ENCODE measurements around the gene COPS2.
"Not testable (repeated sequence)": the region's sequence is repeated elsewhere in the genome, so short reads cannot be mapped to it uniquely, and the experiment has no call there.

The COPS2 gene

GRCh38 chr15:49155110-49155833, at the start of gene COPS2:
TSS of gene COPS2 (minus strand) at chr15:49155599. CDS start at chr15:49155578, 21 bp downstream.
- Mint-ChIP-seq H3K9me3 (no peaks in the 10 kb centered on the region), H3K4me3 (peak within 1 kb of the TSS; percentile 92), H3K4me1 (peaks cover 21% of the 10 kb centered on the region), H3K36me3 (no peaks in the 10 kb centered on the region), H3K27ac (peak within 1 kb of the TSS; percentile 89), H3K27me3 (no peaks in the 10 kb centered on the region)
- peak; percentile 99 for ATAC-seq

GRCh38 chr15:49200347-49200746, 44.9 kb upstream of the COPS2 start:
- Mint-ChIP-seq H3K9me3 (peaks cover 8% of the 10 kb centered on the region), H3K27ac (no peak overlapping the region), H3K27me3 (no peaks in the 10 kb centered on the region), H3K4me1 (peaks cover 24% of the 10 kb centered on the region), H3K36me3 (peaks cover 54% of the 10 kb centered on the region), H3K4me3 (no peak overlapping the region)
- ATAC-seq = no peak

- no peak overlapping the region for H3K4me3 Mint-ChIP-seq
Observed at GRCh38 chr15:49199666-49200065, 44.3 kb upstream of the COPS2 start.

DNA sequence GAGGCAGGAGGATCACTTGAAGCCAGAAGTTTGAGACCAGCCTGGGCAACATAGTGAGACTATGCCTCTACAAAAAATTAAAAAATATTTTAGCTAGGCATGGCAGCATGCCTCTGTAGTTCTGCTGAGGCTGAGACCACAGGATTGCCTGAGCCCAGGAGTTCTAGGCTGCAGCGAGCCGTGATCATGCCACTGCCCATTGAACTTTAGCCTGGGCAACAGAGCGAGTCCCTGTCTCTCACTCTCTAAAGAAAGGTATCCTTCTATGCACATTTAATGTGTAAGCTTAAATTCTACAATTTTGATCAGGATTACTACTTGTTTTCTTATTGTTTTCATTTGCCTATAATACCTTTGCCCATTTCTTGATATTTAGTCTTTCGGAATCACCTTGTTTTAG, 41.5 kb upstream of the COPS2 start:
- Mint-ChIP-seq H3K4me1 (peaks cover 25% of the 10 kb centered on the region), H3K27me3 (no peaks in the 10 kb centered on the region), H3K4me3 (no peak overlapping the region), H3K36me3 (peaks cover 20% of the 10 kb centered on the region), H3K9me3 (no peaks in the 10 kb centered on the region), H3K27ac (no peak overlapping the region)
- no peak for ATAC-seq

More at GRCh38 chr15:49199666-49200065, 44.3 kb upstream of the COPS2 start:
- peaks cover 47% of the 10 kb centered on the region for H3K36me3 Mint-ChIP-seq
- no peaks in the 10 kb centered on the region for H3K27me3 Mint-ChIP-seq
- peaks cover under 1% of the 10 kb centered on the region for H3K9me3 Mint-ChIP-seq
- peaks cover 25% of the 10 kb centered on the region for H3K4me1 Mint-ChIP-seq
- ATAC-seq = no peak
- H3K27ac Mint-ChIP-seq = no peak overlapping the region

GRCh38 chr15:49191892-49192291, 36.5 kb upstream of the COPS2 start:
- no peak for ATAC-seq
- H3K27me3 Mint-ChIP-seq = no peaks in the 10 kb centered on the region
- peaks cover 2% of the 10 kb centered on the region for H3K36me3 Mint-ChIP-seq
- no peaks in the 10 kb centered on the region for H3K9me3 Mint-ChIP-seq
- H3K4me3 Mint-ChIP-seq = no peak overlapping the region
- H3K27ac Mint-ChIP-seq = no peak overlapping the region
- peaks cover 30% of the 10 kb centered on the region for H3K4me1 Mint-ChIP-seq

DNA sequence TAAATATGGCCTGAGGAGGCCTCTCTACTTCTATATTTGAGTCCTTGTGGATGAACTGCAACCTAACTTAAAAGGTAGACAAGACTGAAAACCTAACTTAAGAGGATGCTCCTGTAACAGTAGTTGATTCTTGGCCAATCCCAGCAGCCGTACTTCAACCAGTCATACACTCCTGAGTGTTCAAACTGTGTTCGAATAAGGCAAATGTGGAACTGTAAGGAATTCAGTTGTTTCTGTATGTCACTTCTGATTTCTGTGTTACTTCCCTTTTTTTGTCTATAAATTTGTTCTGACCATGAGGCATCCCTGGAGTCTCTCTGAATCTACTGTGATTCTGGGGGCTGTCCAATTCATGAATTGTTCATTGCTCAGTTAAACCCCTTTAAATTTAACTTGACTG, 35.2 kb upstream of the COPS2 start:
- no peaks in the 10 kb centered on the region for H3K9me3 Mint-ChIP-seq
- H3K4me3 Mint-ChIP-seq = no peak overlapping the region
- H3K27me3 Mint-ChIP-seq = no peaks in the 10 kb centered on the region
- no peak overlapping the region for H3K27ac Mint-ChIP-seq
- no peak for ATAC-seq
- peaks cover 29% of the 10 kb centered on the region for H3K4me1 Mint-ChIP-seq
- H3K36me3 Mint-ChIP-seq = peaks cover 13% of the 10 kb centered on the region

- H3K4me1 Mint-ChIP-seq = peaks cover 31% of the 10 kb centered on the region
- H3K36me3 Mint-ChIP-seq = peaks cover 23% of the 10 kb centered on the region
- no peaks in the 10 kb centered on the region for H3K27me3 Mint-ChIP-seq
- H3K4me3 Mint-ChIP-seq = no peak overlapping the region
- peaks cover 3% of the 10 kb centered on the region for H3K9me3 Mint-ChIP-seq
- ATAC-seq = no peak
- H3K27ac Mint-ChIP-seq = no peak overlapping the region
Observed at GRCh38 chr15:49189631-49190030, 34.2 kb upstream of the COPS2 start.

DNA sequence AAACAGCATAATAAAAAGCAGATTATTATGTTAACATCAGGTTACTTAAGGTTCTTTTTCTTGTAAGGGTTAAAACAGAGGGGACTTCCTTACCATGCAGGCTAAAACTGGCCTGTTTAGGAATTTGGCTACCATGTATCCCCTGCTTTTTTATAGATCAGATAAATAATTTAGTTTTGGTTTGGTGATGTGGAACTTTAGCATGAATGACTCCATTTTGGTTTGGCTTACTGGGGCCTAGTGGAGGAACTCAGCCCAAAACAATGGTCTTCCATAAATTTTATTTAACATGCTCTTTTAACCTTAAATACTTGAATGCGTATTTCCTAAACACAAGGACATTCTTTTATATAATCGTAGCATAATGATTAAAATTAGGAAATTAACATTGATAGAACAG, 33.5 kb upstream of the COPS2 start:
- Mint-ChIP-seq H3K27me3 (no peaks in the 10 kb centered on the region), H3K4me3 (no peak overlapping the region), H3K27ac (no peak overlapping the region), H3K4me1 (peaks cover 37% of the 10 kb centered on the region), H3K9me3 (peaks cover 7% of the 10 kb centered on the region), H3K36me3 (peaks cover 30% of the 10 kb centered on the region)
- no peak for ATAC-seq

DNA sequence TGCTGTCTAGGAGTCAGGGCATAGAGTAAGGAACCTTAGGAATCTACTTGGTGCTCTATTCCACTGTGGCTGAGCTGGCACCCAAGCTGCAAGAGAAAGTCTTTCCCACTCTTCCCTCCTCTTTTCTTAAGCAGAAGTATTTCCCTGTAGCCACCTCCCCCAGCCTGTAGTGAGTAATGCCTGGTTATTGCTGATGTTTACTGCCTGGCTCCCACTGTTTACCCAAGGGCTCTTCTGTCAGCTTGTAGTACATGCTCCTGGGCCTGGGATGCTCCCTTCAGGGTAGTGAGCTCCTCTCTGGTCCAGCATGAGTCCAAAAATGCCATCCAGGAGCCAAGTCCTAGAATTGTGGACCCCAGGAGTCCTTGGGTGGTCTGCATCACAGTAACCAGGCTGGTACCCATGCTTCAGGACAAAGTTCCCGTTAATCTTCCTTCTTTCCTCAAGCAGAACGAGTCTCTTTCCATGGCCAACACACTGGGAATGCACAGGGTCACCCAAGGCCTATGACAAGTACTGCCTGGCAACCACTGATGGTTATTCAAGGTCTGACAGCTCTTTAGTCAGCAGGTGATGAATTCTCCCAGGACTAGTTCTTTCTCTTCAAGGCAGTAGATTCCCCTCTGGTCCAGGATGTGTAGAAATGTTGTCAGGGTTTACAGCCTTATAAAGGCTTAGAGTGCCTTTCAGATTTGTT, 32.3 kb upstream of the COPS2 start:
- Mint-ChIP-seq H3K4me1 (peaks cover 43% of the 10 kb centered on the region), H3K36me3 (peaks cover 38% of the 10 kb centered on the region), H3K9me3 (peaks cover 7% of the 10 kb centered on the region), H3K27ac (no peak overlapping the region), H3K4me3 (no peak overlapping the region), H3K27me3 (no peaks in the 10 kb centered on the region)
- no peak for ATAC-seq

DNA sequence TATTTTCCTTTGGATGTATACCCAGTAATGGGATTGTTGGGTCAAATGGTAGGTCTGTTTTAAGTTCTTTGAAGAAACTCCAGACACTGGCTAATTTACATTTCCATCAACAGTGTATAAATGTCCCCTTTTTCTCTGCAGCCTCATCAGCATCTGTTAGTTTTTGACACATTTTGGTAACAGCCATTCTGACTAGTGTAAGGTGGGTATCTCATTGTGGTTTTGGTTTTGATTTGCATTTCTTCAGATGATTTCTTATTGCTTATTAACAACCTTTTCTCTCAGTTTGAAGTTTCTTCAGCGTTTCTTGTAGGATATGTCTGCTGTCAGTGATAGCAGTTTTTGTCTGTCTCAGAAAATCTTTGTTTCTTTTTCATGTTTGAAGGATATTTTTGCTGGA, 30.1 kb upstream of the COPS2 start:
- Mint-ChIP-seq H3K4me1 (peaks cover 33% of the 10 kb centered on the region), H3K36me3 (peaks cover 46% of the 10 kb centered on the region), H3K27me3 (no peaks in the 10 kb centered on the region), H3K9me3 (peaks cover 11% of the 10 kb centered on the region), H3K27ac (no peak overlapping the region), H3K4me3 (no peak overlapping the region)
- ATAC-seq = no peak

DNA sequence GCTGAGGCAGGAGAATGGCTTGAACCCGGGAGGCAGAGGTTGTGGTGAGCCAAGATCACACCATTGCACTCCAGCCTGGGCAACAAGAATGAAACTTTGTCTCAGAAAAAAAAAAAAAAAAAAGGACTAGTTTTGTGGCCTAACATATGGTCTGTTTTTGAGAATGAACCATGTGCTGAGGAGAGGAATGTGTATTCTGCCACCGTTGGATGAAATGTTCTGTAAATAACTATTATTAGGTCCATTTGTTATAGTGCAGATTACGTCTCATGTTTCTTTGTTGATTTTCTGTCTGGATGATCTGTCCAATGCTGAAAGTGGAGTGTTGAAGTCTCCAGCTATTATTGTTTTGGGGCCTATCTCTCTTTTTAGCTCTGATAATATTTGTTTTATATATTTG, 28.3 kb upstream of the COPS2 start:
- Mint-ChIP-seq H3K36me3 (peaks cover 46% of the 10 kb centered on the region), H3K9me3 (peaks cover 11% of the 10 kb centered on the region), H3K4me1 (peaks cover 31% of the 10 kb centered on the region)
- not testable (repeated sequence) for H3K27ac Mint-ChIP-seq, ATAC-seq, H3K27me3 Mint-ChIP-seq, H3K4me3 Mint-ChIP-seq

DNA sequence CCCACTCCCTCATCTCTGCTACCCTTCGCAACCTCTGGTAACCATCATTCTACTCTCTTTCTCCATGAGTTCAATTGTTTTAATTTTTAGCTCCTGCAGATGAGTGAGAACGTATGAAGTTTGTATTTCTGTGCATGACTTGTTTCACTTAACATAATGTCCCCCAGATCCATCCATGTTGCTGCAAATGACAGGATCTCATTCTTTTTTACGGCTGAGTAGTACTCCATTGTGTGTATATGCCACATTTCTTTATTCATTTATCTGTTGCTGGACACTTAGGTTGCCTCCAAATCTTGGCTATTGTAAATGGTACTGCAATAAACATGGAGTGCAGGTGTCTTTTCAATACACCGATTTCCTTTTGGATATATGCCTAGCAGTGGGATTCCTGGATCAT, 26.7 kb upstream of the COPS2 start:
- H3K4me3 Mint-ChIP-seq = no peak overlapping the region
- peaks cover 46% of the 10 kb centered on the region for H3K36me3 Mint-ChIP-seq
- H3K9me3 Mint-ChIP-seq = peaks cover 11% of the 10 kb centered on the region
- H3K4me1 Mint-ChIP-seq = peaks cover 24% of the 10 kb centered on the region
- H3K27me3 Mint-ChIP-seq = no peaks in the 10 kb centered on the region
- ATAC-seq = no peak
- H3K27ac Mint-ChIP-seq = no peak overlapping the region

- H3K27ac Mint-ChIP-seq = no peak overlapping the region
- peaks cover 29% of the 10 kb centered on the region for H3K36me3 Mint-ChIP-seq
- H3K4me1 Mint-ChIP-seq = peaks cover 24% of the 10 kb centered on the region
- no peaks in the 10 kb centered on the region for H3K27me3 Mint-ChIP-seq
- ATAC-seq = no peak
- peaks cover 8% of the 10 kb centered on the region for H3K9me3 Mint-ChIP-seq
- no peak overlapping the region for H3K4me3 Mint-ChIP-seq
Observed at GRCh38 chr15:49179433-49180190, 24.2 kb upstream of the COPS2 start.

- no peak overlapping the region for H3K27ac Mint-ChIP-seq
- peaks cover 20% of the 10 kb centered on the region for H3K36me3 Mint-ChIP-seq
- no peak for ATAC-seq
- no peaks in the 10 kb centered on the region for H3K27me3 Mint-ChIP-seq
- peaks cover 19% of the 10 kb centered on the region for H3K4me1 Mint-ChIP-seq
- no peak overlapping the region for H3K4me3 Mint-ChIP-seq
- peaks cover 4% of the 10 kb centered on the region for H3K9me3 Mint-ChIP-seq
Observed at GRCh38 chr15:49178497-49178896, 23.1 kb upstream of the COPS2 start.

DNA sequence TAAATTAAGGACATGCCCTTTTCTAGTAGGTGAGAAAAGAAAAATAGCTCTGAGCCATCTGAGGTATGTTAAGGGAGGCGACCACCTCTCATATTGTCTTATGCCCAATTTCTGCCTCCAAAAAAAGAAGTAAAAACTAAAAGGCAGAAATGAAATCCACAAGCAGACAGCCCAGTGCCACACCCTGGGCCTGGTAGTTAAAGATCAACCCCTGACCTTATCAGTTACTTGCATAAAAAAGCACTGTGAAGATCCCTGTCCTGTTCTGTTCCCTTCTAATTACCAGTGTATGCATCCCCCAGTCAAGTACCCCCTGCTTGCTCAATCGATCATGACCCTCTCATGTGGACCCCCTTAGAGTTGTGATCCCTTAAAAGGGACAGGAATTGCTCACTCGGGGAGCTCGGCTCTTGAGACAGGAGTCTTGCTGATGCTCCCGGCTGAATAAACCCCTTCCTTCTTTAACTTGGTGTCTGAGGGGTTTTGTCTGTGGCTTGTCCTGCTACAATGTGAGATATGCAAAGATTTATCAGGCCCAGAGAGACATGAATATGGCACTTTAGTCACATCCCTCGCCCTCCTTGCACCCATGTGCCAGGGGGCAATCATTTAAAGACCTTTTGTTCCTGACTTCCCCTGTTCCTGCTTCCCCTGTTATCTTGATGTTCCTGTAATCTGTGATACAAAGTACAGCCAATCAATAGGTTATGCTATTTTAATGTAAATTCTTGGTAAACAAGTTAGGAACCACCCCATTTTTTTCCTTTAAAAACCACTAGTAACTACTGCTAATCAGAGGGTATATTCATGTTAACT, 20.4 kb upstream of the COPS2 start:
- H3K4me1 Mint-ChIP-seq = peaks cover 32% of the 10 kb centered on the region
- H3K4me3 Mint-ChIP-seq, H3K27ac Mint-ChIP-seq, H3K36me3 Mint-ChIP-seq, H3K9me3 Mint-ChIP-seq, H3K27me3 Mint-ChIP-seq, ATAC-seq: not testable (repeated sequence)

All from stimulated activated memory B cell treated with anti-CD40 and anti-IgM and Interleukin-4, amounts not matched to agents 10 μg/mL and 1 μg/mL and 100 μg/mL, for 72 hours (primary cell).